DND-41 (cell line): ENCODE data around the gene SLC25A26.

ENCODE experiments used
- ATAC-seq: fragments of 200-7000 bp; cut with Tn5 transposase; 3 replicates; pipeline ENCODE4 v1.9.1; 2021; ENCODE audit warnings: low read depth; ENCODE audit not compliant: insufficient read depth
- DNase-seq: peaks from one replicate; pipeline ENCODE4 v3.0.0-alpha.2; 2020
- H2AFZ ChIP-seq: 2 replicates; pipeline ENCODE4 v1.6.0; 2012; ENCODE audit warnings: low read depth, low read length
- H3K27ac ChIP-seq: 2 replicates; pipeline ENCODE4 v1.5.1; 2012; ENCODE audit warnings: low read length, inconsistent platforms
- H3K27me3 ChIP-seq: fragments of 200-600 bp; sonication (generic); 2 replicates; pipeline ENCODE4 v1.6.0; 2012; ENCODE audit warnings: low read length, mild to moderate bottlenecking, inconsistent platforms; ENCODE audit not compliant: insufficient read depth, poor library complexity
- H3K36me3 ChIP-seq: 2 replicates; pipeline ENCODE4 v1.5.1; 2012; ENCODE audit warnings: low read length, inconsistent platforms; ENCODE audit not compliant: insufficient read depth
- H3K4me1 ChIP-seq: 2 replicates; pipeline ENCODE4 v1.5.1; 2012; ENCODE audit warnings: mild to moderate bottlenecking, low read length; ENCODE audit not compliant: insufficient read depth
- H3K4me2 ChIP-seq: 2 replicates; pipeline ENCODE4 v1.6.0; 2012; ENCODE audit warnings: mild to moderate bottlenecking, moderate library complexity, low read length, inconsistent platforms; ENCODE audit not compliant: insufficient read depth
- H3K4me3 ChIP-seq, 2 experiments: fragments of 200-600 bp in 1 of 2; shearing (Covaris generic) in 1 of 2; 2 replicates each; pipeline ENCODE4 v1.5.1; 2012 to 2016; ENCODE audit warnings: inconsistent platforms in 2 of 2, low read length in 2 of 2, mild to moderate bottlenecking in 2 of 2, low read depth in 1 of 2, moderate library complexity in 1 of 2
- H3K79me2 ChIP-seq: 2 replicates; pipeline ENCODE4 v1.6.0; 2012; ENCODE audit warnings: low read length, inconsistent platforms; ENCODE audit not compliant: insufficient read depth
- H3K9ac ChIP-seq: 2 replicates; pipeline ENCODE4 v1.6.0; 2012; ENCODE audit warnings: low read depth, mild to moderate bottlenecking, inconsistent platforms, low read length, moderate library complexity
- H3K9me3 ChIP-seq: 2 replicates; pipeline ENCODE4 v1.5.1; 2012; ENCODE audit warnings: low read length, moderate library complexity, mild to moderate bottlenecking, inconsistent platforms; ENCODE audit not compliant: insufficient read depth, severe bottlenecking
- H4K20me1 ChIP-seq: 2 replicates; pipeline ENCODE4 v1.6.0; 2012; ENCODE audit warnings: low read length; ENCODE audit not compliant: insufficient read depth
- EZH2 ChIP-seq: IDR thresholded peaks from 3 replicates; pipeline ENCODE4 v1.6.1; 2012; ENCODE audit warnings: borderline replicate concordance, low read depth, mild to moderate bottlenecking, moderate library complexity, low read length, inconsistent platforms; ENCODE audit not compliant: severe bottlenecking
- TF ChIP-seq, protein P1 (sequence below): IDR thresholded peaks from 2 replicates; pipeline ENCODE4 v1.5.1; 2012; ENCODE audit warnings: borderline replicate concordance, low read length, moderate library complexity, mild to moderate bottlenecking; ENCODE audit not compliant: poor library complexity, severe bottlenecking; ENCODE audit errors: extremely low read depth

The SLC25A26 gene

DNA sequence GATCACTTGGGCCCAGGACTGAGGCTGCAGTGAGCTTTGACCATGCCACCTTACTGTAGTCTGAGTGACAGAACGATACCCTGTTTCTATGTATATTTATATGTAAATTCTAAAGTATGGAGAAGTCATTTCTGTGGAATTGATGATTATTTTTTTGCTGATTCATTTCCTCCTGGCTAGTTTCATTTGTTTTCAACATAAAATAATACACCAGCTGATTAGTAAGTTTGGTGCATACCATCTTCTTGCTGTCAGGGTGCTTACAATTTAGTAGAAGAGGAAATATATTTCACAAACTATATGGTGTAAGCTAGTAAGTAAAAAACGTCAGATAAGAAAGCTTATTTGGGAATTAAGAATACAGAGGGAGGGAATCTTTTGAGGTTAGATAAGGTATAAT is 36.0 kb downstream of the SLC25A26 start:
- ATAC-seq (no peak), DNase-seq (no peak)
- Histone ChIP-seq H3K9ac (no peak overlapping the region), H4K20me1 (peaks cover 3% of the 10 kb centered on the region; the same call in 1 of the 2 replicates), H3K4me1 (no peaks in the 10 kb centered on the region), H2AFZ (no peak overlapping the region), H3K4me2 (no peak overlapping the region), H3K36me3 (peaks cover 3% of the 10 kb centered on the region; the same call in 1 of the 2 replicates), H3K4me3 (no peak overlapping the region), H3K9me3 (no peaks in the 10 kb centered on the region), H3K79me2 (no peaks in the 10 kb centered on the region), H3K27ac (no peak overlapping the region), H3K27me3 (no peaks in the 10 kb centered on the region)
- TF ChIP-seq EZH2 = no peak
- TF ChIP-seq, protein P1, sequence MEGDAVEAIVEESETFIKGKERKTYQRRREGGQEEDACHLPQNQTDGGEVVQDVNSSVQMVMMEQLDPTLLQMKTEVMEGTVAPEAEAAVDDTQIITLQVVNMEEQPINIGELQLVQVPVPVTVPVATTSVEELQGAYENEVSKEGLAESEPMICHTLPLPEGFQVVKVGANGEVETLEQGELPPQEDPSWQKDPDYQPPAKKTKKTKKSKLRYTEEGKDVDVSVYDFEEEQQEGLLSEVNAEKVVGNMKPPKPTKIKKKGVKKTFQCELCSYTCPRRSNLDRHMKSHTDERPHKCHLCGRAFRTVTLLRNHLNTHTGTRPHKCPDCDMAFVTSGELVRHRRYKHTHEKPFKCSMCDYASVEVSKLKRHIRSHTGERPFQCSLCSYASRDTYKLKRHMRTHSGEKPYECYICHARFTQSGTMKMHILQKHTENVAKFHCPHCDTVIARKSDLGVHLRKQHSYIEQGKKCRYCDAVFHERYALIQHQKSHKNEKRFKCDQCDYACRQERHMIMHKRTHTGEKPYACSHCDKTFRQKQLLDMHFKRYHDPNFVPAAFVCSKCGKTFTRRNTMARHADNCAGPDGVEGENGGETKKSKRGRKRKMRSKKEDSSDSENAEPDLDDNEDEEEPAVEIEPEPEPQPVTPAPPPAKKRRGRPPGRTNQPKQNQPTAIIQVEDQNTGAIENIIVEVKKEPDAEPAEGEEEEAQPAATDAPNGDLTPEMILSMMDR = no peak

DNA sequence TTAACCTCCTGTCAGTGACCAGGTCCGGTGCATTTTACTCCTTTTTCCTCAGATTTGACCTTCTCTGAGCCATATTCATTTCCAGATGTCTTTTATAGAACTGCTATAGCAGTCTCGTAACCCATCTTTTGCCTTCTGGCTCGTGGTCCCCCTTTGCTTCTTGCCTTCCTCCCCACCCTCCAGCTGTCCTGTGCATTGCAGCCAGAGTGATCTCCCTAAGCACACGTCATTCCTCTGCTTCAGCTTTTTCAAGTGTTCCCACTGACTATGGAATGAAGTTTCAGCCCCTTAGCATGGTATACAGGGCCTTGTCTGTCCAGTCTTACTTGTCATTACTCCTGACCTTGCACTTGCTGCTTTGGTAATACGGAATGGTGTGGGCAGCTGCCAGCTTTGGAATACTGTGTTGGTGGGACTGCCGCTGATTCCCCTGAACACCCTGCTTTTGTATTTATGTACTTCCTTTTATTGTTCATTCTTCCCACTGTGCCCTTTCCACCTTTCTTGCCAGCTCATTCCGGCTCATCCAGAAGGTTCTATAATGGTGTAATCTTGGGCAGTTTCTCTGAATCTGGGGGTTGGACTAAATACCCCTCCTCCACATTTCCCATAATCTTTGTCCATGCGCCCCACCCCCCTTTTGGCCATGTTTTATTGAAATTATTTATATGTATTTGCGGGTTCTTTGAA is 38.9 kb downstream of the SLC25A26 start:
- no peaks in the 10 kb centered on the region for H3K79me2 ChIP-seq
- TF ChIP-seq, protein P1 = no peak
- TF ChIP-seq EZH2 = no peak
- H3K9ac ChIP-seq = no peak overlapping the region
- no peaks in the 10 kb centered on the region for H3K9me3 ChIP-seq
- peaks cover 3% of the 10 kb centered on the region; the same call in 1 of the 2 replicates for H3K36me3 ChIP-seq
- no peak overlapping the region for H3K4me3 ChIP-seq
- H2AFZ ChIP-seq = no peak overlapping the region
- ATAC-seq = no peak
- H3K27me3 ChIP-seq = no peaks in the 10 kb centered on the region
- H4K20me1 ChIP-seq = no peaks in the 10 kb centered on the region; the same call in 1 of the 2 replicates
- H3K4me1 ChIP-seq = no peaks in the 10 kb centered on the region
- no peak overlapping the region for H3K27ac ChIP-seq
- no peak for DNase-seq
- no peak overlapping the region for H3K4me2 ChIP-seq

DNA sequence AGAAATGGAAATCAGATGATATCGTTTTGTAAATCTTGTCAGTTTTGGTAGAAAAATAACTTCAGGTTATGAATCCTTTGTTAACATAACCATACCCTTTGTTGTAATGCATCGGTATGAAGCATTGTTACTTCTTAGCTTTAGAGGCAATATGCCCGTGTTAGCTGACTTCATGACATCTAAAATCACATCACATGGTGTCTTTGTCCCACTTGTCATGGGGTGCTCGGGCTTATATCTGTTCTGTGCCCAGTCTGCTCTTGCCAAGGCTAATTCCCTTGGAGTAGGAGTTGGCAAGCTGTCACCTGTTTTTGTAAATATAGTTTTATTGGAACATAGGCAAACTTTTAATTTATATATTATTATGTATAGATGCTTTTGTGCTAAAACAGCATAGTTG is 39.6 kb downstream of the SLC25A26 start:
- H3K27ac ChIP-seq = no peak overlapping the region
- H3K4me2 ChIP-seq = no peak overlapping the region
- H3K4me3 ChIP-seq = no peak overlapping the region
- ATAC-seq (no peak), DNase-seq (no peak)
- TF ChIP-seq, protein P1 = no peak
- no peak for TF ChIP-seq EZH2
- no peak overlapping the region for H3K9ac ChIP-seq
- no peak overlapping the region for H2AFZ ChIP-seq
- H3K36me3 ChIP-seq = peaks cover 3% of the 10 kb centered on the region; the same call in 1 of the 2 replicates
- no peaks in the 10 kb centered on the region for H3K4me1 ChIP-seq
- no peaks in the 10 kb centered on the region for H3K79me2 ChIP-seq
- no peaks in the 10 kb centered on the region; the same call in 1 of the 2 replicates for H4K20me1 ChIP-seq
- H3K27me3 ChIP-seq = no peaks in the 10 kb centered on the region
- H3K9me3 ChIP-seq = no peaks in the 10 kb centered on the region
